Fibroblast of lung (primary cell): ENCODE data around the gene DOCK8. TPM values are rescaled to one million over a fixed set of nuclear protein-coding genes. Genes with fewer than 3 reads are reported as not detected.

ENCODE experiments used
- DNase-seq, 2 donors: peaks; one replicate each; pipeline versions ENCODE4 v3.0.0 to v3.0.0-alpha.2; 2010; ENCODE audit warnings: low read depth in 2 of 2
- H2AFZ ChIP-seq: 2 replicates; pipeline ENCODE4 v1.5.1; 2012; ENCODE audit warnings: low read length, control low read depth, inconsistent platforms
- H3K27ac ChIP-seq: 2 replicates; pipeline ENCODE4 v1.5.1; 2011; ENCODE audit warnings: low read length, control low read depth; ENCODE audit not compliant: insufficient read depth
- H3K27me3 ChIP-seq: 2 replicates; pipeline ENCODE4 v1.5.1; 2011; ENCODE audit warnings: mild to moderate bottlenecking, low read length; ENCODE audit not compliant: control insufficient read depth, insufficient read depth
- H3K36me3 ChIP-seq: 2 replicates; pipeline ENCODE4 v1.5.1; 2011; ENCODE audit warnings: low read length; ENCODE audit not compliant: control insufficient read depth, insufficient read depth
- H3K4me1 ChIP-seq: 2 replicates; pipeline ENCODE4 v1.5.1; 2011; ENCODE audit warnings: low read length; ENCODE audit not compliant: control insufficient read depth, insufficient read depth; ENCODE audit errors: extremely low read depth
- H3K4me2 ChIP-seq: 2 replicates; pipeline ENCODE4 v1.5.1; 2011; ENCODE audit warnings: low read length, control low read depth; ENCODE audit not compliant: insufficient read depth; ENCODE audit errors: extremely low read depth
- H3K4me3 ChIP-seq, 4 experiments: fragments of 200-600 bp in 1 of 4; sonication (generic) in 1 of 4; replicated peaks in 1 of 4; 2 replicates each; pipeline ENCODE4 v1.5.1; 2011 to 2016; ENCODE audit warnings: low read length in 4 of 4, low read depth in 3 of 4, mild to moderate bottlenecking in 3 of 4, control low read depth in 2 of 4, inconsistent platforms in 1 of 4, mixed read lengths in 1 of 4; ENCODE audit not compliant: insufficient read depth in 1 of 4; ENCODE audit errors: control extremely low read depth in 1 of 4
- H3K79me2 ChIP-seq: 2 replicates; pipeline ENCODE4 v1.5.1; 2012; ENCODE audit warnings: mild to moderate bottlenecking, low read length, inconsistent platforms; ENCODE audit not compliant: control insufficient read depth, insufficient read depth
- H3K9ac ChIP-seq: 2 replicates; pipeline ENCODE4 v1.5.1; 2011; ENCODE audit warnings: mild to moderate bottlenecking, low read length, control low read depth; ENCODE audit not compliant: insufficient read depth
- H3K9me3 ChIP-seq: 2 replicates; pipeline ENCODE4 v1.5.1; 2012; ENCODE audit warnings: low read depth, low read length; ENCODE audit not compliant: control insufficient read depth, insufficient read depth
- H4K20me1 ChIP-seq: 2 replicates; pipeline ENCODE4 v1.5.1; 2011; ENCODE audit warnings: low read length; ENCODE audit not compliant: control insufficient read depth, insufficient read depth; ENCODE audit errors: extremely low read depth
- CTCF ChIP-seq, 2 donors: IDR thresholded peaks in 1 of 2; conservative IDR thresholded peaks in 1 of 2; 1 replicate in 1 of 2; 2 replicates in 1 of 2; pipeline ENCODE4 v1.5.1; 2011 to 2012; ENCODE audit warnings: low read length in 2 of 2, control low read depth in 1 of 2, inconsistent platforms in 1 of 2, low read depth in 1 of 2, mild to moderate bottlenecking in 1 of 2
- EZH2 ChIP-seq: IDR thresholded peaks from 2 replicates; pipeline ENCODE4 v1.5.1; 2012; ENCODE audit warnings: low read length, control low read depth, mild to moderate bottlenecking; ENCODE audit errors: missing control alignments
- polyA plus RNA-seq, 2 donors: library from polyadenylated mRNA; depleted of rRNA in 1 of 2; stranded (reverse) in 1 of 2; unstranded in 1 of 2; fragments of >200 nt; gene quantifications; 2 replicates each; pipeline ENCODE4 v1.2.1, GENCODE V29; 2011 to 2012; ENCODE audit warnings: missing spikeins in 1 of 2
- total RNA-seq: library from RNA; depleted of rRNA; stranded (reverse); fragments of >200 nt; gene quantifications from 2 replicates; pipeline ENCODE4 v1.2.1, GENCODE V29; 2014

Gene DOCK8
- total and polyA plus RNA-seq, 2 donors (not counting 1 experiment from before 2014, with no cell fraction given) = under 0.01 TPM; not detected in 1

- no peak for DNase-seq
- Histone ChIP-seq H4K20me1 (no peaks in the 10 kb centered on the region), H3K4me2 (no peak overlapping the region), H3K27ac (no peak overlapping the region), H3K4me1 (no peaks in the 10 kb centered on the region), H3K79me2 (no peaks in the 10 kb centered on the region), H2AFZ (no peak overlapping the region), H3K36me3 (no peaks in the 10 kb centered on the region), H3K9ac (no peak overlapping the region), H3K4me3 (no peak overlapping the region), H3K27me3 (no peaks in the 10 kb centered on the region), H3K9me3 (no peaks in the 10 kb centered on the region)
- TF ChIP-seq EZH2 (no peak), CTCF (conservative IDR thresholded peaks at IDR 0.05 in 1 of 2, IDR thresholded peaks at IDR 0.05 in 1 of 2; ENCODE audit: low read depth in 1 of 2, low read length in 2 of 2) (no peak)
These were observed 160.1 kb downstream of the DOCK8 start for GRCh38 chr9:374736-375135.

- DNase-seq = no peak
- no peaks in the 10 kb centered on the region for H3K9me3 ChIP-seq
- H3K27ac ChIP-seq = no peak overlapping the region
- H3K36me3 ChIP-seq = no peaks in the 10 kb centered on the region
- no peak overlapping the region for H3K4me2 ChIP-seq
- H4K20me1 ChIP-seq = no peaks in the 10 kb centered on the region
- no peaks in the 10 kb centered on the region for H3K79me2 ChIP-seq
- H3K4me3 ChIP-seq = no peak overlapping the region
- H3K9ac ChIP-seq = no peak overlapping the region
- no peak overlapping the region for H2AFZ ChIP-seq
- H3K27me3 ChIP-seq = no peaks in the 10 kb centered on the region
- TF ChIP-seq EZH2 = no peak
- TF ChIP-seq CTCF (conservative IDR thresholded peaks at IDR 0.05 in 1 of 2, IDR thresholded peaks at IDR 0.05 in 1 of 2; ENCODE audit: low read depth in 1 of 2, low read length in 2 of 2) = no peak
- no peaks in the 10 kb centered on the region for H3K4me1 ChIP-seq
These were observed 161.4 kb downstream of the DOCK8 start for GRCh38 chr9:376115-376514.

- Histone ChIP-seq H3K27ac (no peak overlapping the region), H3K79me2 (no peaks in the 10 kb centered on the region), H3K9me3 (no peaks in the 10 kb centered on the region), H3K4me1 (no peaks in the 10 kb centered on the region), H3K9ac (no peak overlapping the region), H3K36me3 (no peaks in the 10 kb centered on the region), H3K4me2 (no peak overlapping the region), H4K20me1 (no peaks in the 10 kb centered on the region), H2AFZ (no peak overlapping the region), H3K4me3 (no peak overlapping the region), H3K27me3 (no peaks in the 10 kb centered on the region)
- DNase-seq = no peak
- TF ChIP-seq CTCF (conservative IDR thresholded peaks at IDR 0.05 in 1 of 2, IDR thresholded peaks at IDR 0.05 in 1 of 2; ENCODE audit: low read depth in 1 of 2, low read length in 2 of 2) (no peak), EZH2 (no peak)
These were observed 163.6 kb downstream of the DOCK8 start for GRCh38 chr9:378263-378662.
